PC-9 (cell line): ENCODE data around the gene NOB1. TPM values are rescaled to one million over a fixed set of nuclear protein-coding genes. Genes with fewer than 3 reads are reported as not detected.

ENCODE experiments used
- BruUV-seq: library from RNA; stranded (reverse); fragments of 400-500 nt; replicated peaks from 2 replicates; lab custom pipeline; 2021; lab: Mats Ljungman, UMichigan
- CTCF ChIA-PET: fragments of 300-600 bp; sonication (Branson Sonifier 250); formaldehyde crosslinking; loops from one replicate; lab custom pipeline; 2022; ENCODE audit warnings: antibody characterized with exemption; lab: Charles Lee
- POLR2A ChIA-PET: fragments of 300-600 bp; sonication (Branson Sonifier 250); formaldehyde crosslinking; loops from one replicate; lab custom pipeline; 2022; ENCODE audit warnings: antibody characterized with exemption; ENCODE audit not compliant: unreplicated experiment; lab: Charles Lee
- DNase-seq, 2 experiments: peaks; one replicate each; pipeline versions ENCODE4 v3.0.0 to v3.0.0-alpha.2; 2015 to 2022; ENCODE audit warnings: mixed read lengths in 1 of 2
- H2AFZ ChIP-seq: fragments of 200-600 bp; sonication (generic); 2 replicates; pipeline ENCODE4 v1.8.1; 2017; ENCODE audit warnings: antibody characterized with exemption
- H3F3A ChIP-seq: fragments of 200-600 bp; sonication (generic); 2 replicates; pipeline ENCODE4 v1.8.1; 2017; ENCODE audit warnings: antibody characterized with exemption, mild to moderate bottlenecking, low read depth; ENCODE audit not compliant: insufficient read depth
- H3K27ac ChIP-seq: fragments of 200-600 bp; sonication (generic); 2 replicates; pipeline ENCODE4 v1.6.1; 2016; ENCODE audit warnings: mixed run types
- H3K27me3 ChIP-seq: fragments of 200-600 bp; sonication (generic); 2 replicates; pipeline ENCODE4 v1.6.1; 2016; ENCODE audit warnings: low read depth, mixed run types; ENCODE audit not compliant: insufficient read depth
- H3K36me3 ChIP-seq: fragments of 200-600 bp; sonication (generic); 2 replicates; pipeline ENCODE4 v1.6.1; 2016; ENCODE audit warnings: low read depth, mixed run types
- H3K4me1 ChIP-seq: fragments of 200-600 bp; sonication (generic); replicated peaks from 2 replicates; pipeline ENCODE4 v1.6.1; 2016; ENCODE audit warnings: mixed run types; ENCODE audit not compliant: insufficient read depth
- H3K4me2 ChIP-seq: fragments of 200-600 bp; sonication (generic); 2 replicates; pipeline ENCODE4 v1.6.1; 2017; ENCODE audit warnings: mixed run types
- H3K4me3 ChIP-seq: fragments of 200-600 bp; sonication (generic); 2 replicates; pipeline ENCODE4 v1.6.1; 2016; ENCODE audit warnings: mixed run types
- H3K79me2 ChIP-seq: fragments of 200-600 bp; sonication (generic); 2 replicates; pipeline ENCODE4 v1.6.1; 2017; ENCODE audit warnings: low read depth, mixed run types
- H3K9me2 ChIP-seq: fragments of 200-600 bp; sonication (generic); 2 replicates; pipeline ENCODE4 v1.8.1; 2017; ENCODE audit warnings: mild to moderate bottlenecking; ENCODE audit not compliant: insufficient read depth
- H3K9me3 ChIP-seq: fragments of 200-600 bp; sonication (generic); 2 replicates; pipeline ENCODE4 v1.8.1; 2016; ENCODE audit warnings: low read depth; ENCODE audit not compliant: insufficient read depth
- H4K20me1 ChIP-seq: fragments of 200-600 bp; sonication (generic); 2 replicates; pipeline ENCODE4 v1.8.1; 2017; ENCODE audit not compliant: insufficient read depth
- EZH2 ChIP-seq: fragments of 200-600 bp; sonication (generic); IDR thresholded peaks from 2 replicates; pipeline ENCODE4 v1.8.0; 2017; ENCODE audit warnings: antibody characterized with exemption, low read depth
- intact Hi-C: fragments of 100-400 bp; cut with micrococcal nuclease; formaldehyde crosslinking; loops from one replicate; pipeline ENCODE4 v1.10.0; 2022; ENCODE audit not compliant: unreplicated experiment
- total RNA-seq: library from RNA; stranded (reverse); gene quantifications from 2 replicates; pipeline ENCODE4 v1.2.3, GENCODE V29; 2021
- TF ChIP-seq, protein P1 (sequence below): fragments of 200-600 bp; sonication (generic); conservative IDR thresholded peaks from 2 replicates; pipeline ENCODE4 v1.6.1; 2017; ENCODE audit warnings: mixed run types, antibody characterized with exemption, mild to moderate bottlenecking, moderate library complexity

NOB1 gene
- total RNA-seq, 1 experiment from 2014 or later = 66.9 TPM

DNA sequence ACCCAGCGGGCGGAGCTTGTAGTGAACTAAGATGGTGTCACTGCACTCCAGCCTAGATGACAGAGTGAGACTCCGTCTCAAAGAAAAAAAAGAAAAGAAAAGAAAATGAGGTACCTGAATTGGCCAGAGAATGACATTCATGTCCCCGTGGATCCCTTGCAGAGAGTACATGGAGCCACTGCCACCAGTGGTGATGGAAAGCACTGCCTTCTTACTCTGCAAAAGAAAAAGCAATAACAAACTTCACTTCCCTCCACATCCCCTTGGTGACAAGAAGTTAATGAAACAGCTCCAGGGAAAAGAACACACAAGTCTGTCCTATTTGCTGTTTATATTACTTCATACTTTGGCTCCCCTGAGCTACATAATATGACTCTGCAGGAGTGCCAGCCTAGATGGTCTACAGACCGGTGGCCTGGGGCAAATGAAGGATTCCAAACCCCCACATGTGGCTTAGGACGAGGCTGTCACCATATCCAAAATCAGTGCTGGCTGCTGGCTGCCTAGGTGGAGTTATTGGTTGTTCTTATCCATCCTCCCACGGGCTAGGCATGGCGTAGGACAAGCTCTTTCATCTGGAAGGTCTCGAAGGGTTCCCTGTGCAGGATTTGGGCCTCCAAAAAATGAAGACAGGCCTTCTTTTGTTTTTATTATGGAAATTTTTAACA, 41.7 kb downstream of the NOB1 start:
- Histone ChIP-seq H3K36me3 (peaks cover 68% of the 10 kb centered on the region), H3K79me2 (peaks cover 27% of the 10 kb centered on the region), H3K27ac (no peak overlapping the region), H4K20me1 (peaks cover 65% of the 10 kb centered on the region), H3K27me3 (no peaks in the 10 kb centered on the region), H2AFZ (no peak overlapping the region), H3K4me2 (no peak overlapping the region), H3K9me3 (no peaks in the 10 kb centered on the region), H3K4me3 (no peak overlapping the region), H3F3A (peaks cover 99% of the 10 kb centered on the region), H3K9me2 (no peaks in the 10 kb centered on the region), H3K4me1 (no peaks in the 10 kb centered on the region)
- TF ChIP-seq, protein P1, sequence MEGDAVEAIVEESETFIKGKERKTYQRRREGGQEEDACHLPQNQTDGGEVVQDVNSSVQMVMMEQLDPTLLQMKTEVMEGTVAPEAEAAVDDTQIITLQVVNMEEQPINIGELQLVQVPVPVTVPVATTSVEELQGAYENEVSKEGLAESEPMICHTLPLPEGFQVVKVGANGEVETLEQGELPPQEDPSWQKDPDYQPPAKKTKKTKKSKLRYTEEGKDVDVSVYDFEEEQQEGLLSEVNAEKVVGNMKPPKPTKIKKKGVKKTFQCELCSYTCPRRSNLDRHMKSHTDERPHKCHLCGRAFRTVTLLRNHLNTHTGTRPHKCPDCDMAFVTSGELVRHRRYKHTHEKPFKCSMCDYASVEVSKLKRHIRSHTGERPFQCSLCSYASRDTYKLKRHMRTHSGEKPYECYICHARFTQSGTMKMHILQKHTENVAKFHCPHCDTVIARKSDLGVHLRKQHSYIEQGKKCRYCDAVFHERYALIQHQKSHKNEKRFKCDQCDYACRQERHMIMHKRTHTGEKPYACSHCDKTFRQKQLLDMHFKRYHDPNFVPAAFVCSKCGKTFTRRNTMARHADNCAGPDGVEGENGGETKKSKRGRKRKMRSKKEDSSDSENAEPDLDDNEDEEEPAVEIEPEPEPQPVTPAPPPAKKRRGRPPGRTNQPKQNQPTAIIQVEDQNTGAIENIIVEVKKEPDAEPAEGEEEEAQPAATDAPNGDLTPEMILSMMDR = no peak
- TF ChIP-seq EZH2 = no peak
- no peak for DNase-seq
- no TSS peak for BruUV-seq
- ChIA-PET CTCF (no interaction called here), POLR2A (no interaction called here)
- intact Hi-C loops = no loop called here

DNA sequence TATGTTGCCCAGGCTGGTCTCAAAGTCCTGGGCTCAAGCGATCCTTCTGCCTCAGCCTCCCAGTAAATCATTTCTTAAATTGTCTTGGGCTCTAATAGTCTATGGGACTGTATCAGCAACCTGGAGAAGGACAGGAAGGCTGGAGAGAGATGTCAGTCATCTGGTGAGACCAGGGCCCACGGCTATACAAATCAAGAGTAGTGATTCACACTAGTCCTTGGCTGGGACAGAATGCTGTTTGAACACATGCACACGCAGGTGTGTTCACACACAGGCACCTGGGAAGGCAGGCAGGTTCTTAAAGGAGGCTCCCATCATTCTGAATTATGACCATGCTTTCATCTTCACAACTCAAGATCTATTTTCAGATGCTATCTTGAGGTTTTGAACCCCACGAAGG, 42.4 kb downstream of the NOB1 start:
- CTCF ChIA-PET = no interaction called here
- H3K27ac ChIP-seq = peak overlapping the region; percentile 2; the same call in 1 of the 2 replicates
- peaks cover 99% of the 10 kb centered on the region for H3F3A ChIP-seq
- peaks cover 20% of the 10 kb centered on the region for H3K79me2 ChIP-seq
- H3K27me3 ChIP-seq = no peaks in the 10 kb centered on the region
- H3K9me2 ChIP-seq = no peaks in the 10 kb centered on the region
- POLR2A ChIA-PET = no interaction called here
- BruUV-seq = no TSS peak
- H3K4me2 ChIP-seq = no peak overlapping the region
- H2AFZ ChIP-seq = no peak overlapping the region
- peaks cover 57% of the 10 kb centered on the region for H4K20me1 ChIP-seq
- TF ChIP-seq, protein P1 = no peak
- TF ChIP-seq EZH2 = no peak
- H3K4me1 ChIP-seq = peaks cover 3% of the 10 kb centered on the region
- H3K36me3 ChIP-seq = peaks cover 60% of the 10 kb centered on the region
- intact Hi-C loops = no loop called here
- no peak overlapping the region for H3K4me3 ChIP-seq
- H3K9me3 ChIP-seq = no peaks in the 10 kb centered on the region
- DNase-seq = no peak

DNA sequence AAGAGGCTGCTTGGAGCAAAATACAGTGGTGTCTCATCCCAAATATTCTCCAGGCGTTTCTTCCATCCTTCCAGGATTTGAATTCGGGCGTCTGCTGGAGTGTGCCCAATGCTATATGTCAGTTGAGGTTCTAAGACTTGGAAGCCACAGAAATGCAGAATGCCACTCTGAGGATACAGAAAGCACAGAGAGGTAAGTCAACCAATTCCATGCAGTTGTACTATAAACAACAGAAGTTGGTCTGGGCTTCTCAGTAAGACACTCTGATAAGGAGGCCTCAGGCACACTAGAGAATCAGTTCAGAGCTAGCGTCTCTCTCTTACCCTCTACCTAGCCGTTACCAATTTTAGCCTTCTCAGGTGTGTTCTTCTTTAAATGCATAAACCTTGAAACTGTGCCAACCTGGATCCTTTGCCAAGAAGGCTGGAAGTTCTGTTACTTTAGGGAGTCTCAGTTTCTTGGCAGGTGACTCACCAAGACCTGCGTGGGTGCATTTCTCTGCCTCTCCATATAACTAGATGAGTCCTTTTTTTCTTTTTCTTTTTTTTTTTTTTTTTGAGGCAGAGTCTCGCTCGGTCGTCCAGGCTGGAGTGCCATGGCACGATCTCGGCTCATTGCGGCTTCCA, 43.5 kb downstream of the NOB1 start:
- ChIA-PET CTCF (no interaction called here), POLR2A (no interaction called here)
- peaks cover 52% of the 10 kb centered on the region for H3K36me3 ChIP-seq
- no peak overlapping the region for H3K4me2 ChIP-seq
- H4K20me1 ChIP-seq = peaks cover 58% of the 10 kb centered on the region
- peaks cover 11% of the 10 kb centered on the region for H3K79me2 ChIP-seq
- no peak for TF ChIP-seq EZH2
- TF ChIP-seq, protein P1 = no peak
- no peak overlapping the region for H2AFZ ChIP-seq
- no peaks in the 10 kb centered on the region for H3K9me3 ChIP-seq
- peaks cover 14% of the 10 kb centered on the region for H3K4me1 ChIP-seq
- H3K4me3 ChIP-seq = no peak overlapping the region
- DNase-seq = peak; percentile 40 to 63
- intact Hi-C loops = no loop called here
- peaks cover 100% of the 10 kb centered on the region for H3F3A ChIP-seq
- BruUV-seq = no TSS peak
- H3K9me2 ChIP-seq = no peaks in the 10 kb centered on the region
- H3K27ac ChIP-seq = peak overlapping the region; percentile 2
- no peaks in the 10 kb centered on the region for H3K27me3 ChIP-seq
